NT2/D1 (cell line): ENCODE measurements around the gene GEMIN8.

Experiments
- YY1 ChIP-seq: IDR thresholded peaks from 2 replicates; pipeline ENCODE4 v1.6.1; 2011; ENCODE audit not compliant: insufficient read length, insufficient read depth
- ZNF274 ChIP-seq: IDR thresholded peaks from 2 replicates; pipeline ENCODE4 v1.6.1; 2011; ENCODE audit warnings: mild to moderate bottlenecking, low read depth, low read length

- TF ChIP-seq ZNF274 (no peak), YY1 (no peak)
Measured at GRCh38 chrX:13967636-13968035, 62.1 kb downstream of the GEMIN8 start.
